HepG2 (cell line): ENCODE data around the gene LIM2. TPM values are rescaled to one million over a fixed set of nuclear protein-coding genes. Genes with fewer than 3 reads are reported as not detected.
A peak's percentile ranks its signal among the peaks of the same experiment; 100 is the strongest.

Experiments
- AGO2 ChIP-seq: fragments of 200-400 bp; formaldehyde crosslinking; optimal IDR thresholded peaks from 2 replicates; pipeline ENCODE3; 2017; ENCODE audit warnings: mild to moderate bottlenecking, low read depth, low read length, moderate library complexity
- ARNTL ChIP-seq: sonication (generic); formaldehyde crosslinking; IDR thresholded peaks from 2 replicates; pipeline ENCODE4 v1.4.0; 2020; ENCODE audit warnings: mild to moderate bottlenecking, missing genetic modification reagents
- ATF7-NPFF ChIP-seq: sonication (generic); formaldehyde crosslinking; IDR thresholded peaks from 2 replicates; pipeline ENCODE4 v1.8.1; 2023; ENCODE audit warnings: mild to moderate bottlenecking, low read depth, missing genetic modification reagents, moderate library complexity
- HNRNPK ChIP-seq: fragments of 200-400 bp; formaldehyde crosslinking; IDR thresholded peaks from 2 replicates; pipeline ENCODE4 v1.6.1; 2018; ENCODE audit warnings: low read length, low read depth, moderate library complexity, mild to moderate bottlenecking; ENCODE audit not compliant: poor library complexity, severe bottlenecking
- HOXA3 ChIP-seq: sonication (generic); formaldehyde crosslinking; IDR thresholded peaks from 2 replicates; pipeline ENCODE4 v1.5.0; 2020; ENCODE audit warnings: missing genetic modification reagents
- KLF16 ChIP-seq, 2 experiments: sonication (generic) in 1 of 2; formaldehyde crosslinking in 1 of 2; IDR thresholded peaks; 2 replicates each; pipeline versions ENCODE4 v1.6.1 to v1.8.0; 2016 to 2023; ENCODE audit warnings: missing genetic modification reagents in 2 of 2, missing compliant biosample characterization in 1 of 2
- LCORL ChIP-seq, 2 experiments: fragments of 450-650 bp in 1 of 2; sonication (generic) in 1 of 2; formaldehyde crosslinking in 1 of 2; IDR thresholded peaks; 2 replicates each; pipeline versions ENCODE4 v1.5.0 to v1.6.1; 2017 to 2020; ENCODE audit warnings: antibody characterized with exemption in 1 of 2, missing genetic modification reagents in 1 of 2
- MYC ChIP-seq: sonication (generic); formaldehyde crosslinking; IDR thresholded peaks from 2 replicates; pipeline ENCODE4 v1.9.0; 2021; ENCODE audit warnings: missing genetic modification reagents, borderline replicate concordance
- NR2C2 ChIP-seq: sonication (generic); formaldehyde crosslinking; IDR thresholded peaks from 2 replicates; pipeline ENCODE4 v1.4.0; 2020; ENCODE audit warnings: missing genetic modification reagents, mild to moderate bottlenecking, moderate library complexity, borderline replicate concordance
- POLR2G ChIP-seq: fragments of 200-400 bp; formaldehyde crosslinking; IDR thresholded peaks from 2 replicates; pipeline ENCODE4 v1.6.1; 2018; ENCODE audit warnings: mild to moderate bottlenecking, low read depth, low read length, moderate library complexity
- TCF7L2 ChIP-seq: IDR thresholded peaks from 2 replicates; pipeline ENCODE4 v1.6.1; 2011; ENCODE audit warnings: mild to moderate bottlenecking, low read depth, low read length, moderate library complexity
- TMF1 ChIP-seq: sonication (generic); formaldehyde crosslinking; IDR thresholded peaks from 2 replicates; pipeline ENCODE4 v1.8.1; 2022; ENCODE audit warnings: low read depth, missing genetic modification reagents
- ZNF451 ChIP-seq: sonication (generic); formaldehyde crosslinking; IDR thresholded peaks from 2 replicates; pipeline ENCODE4 v1.5.0; 2020; ENCODE audit warnings: mild to moderate bottlenecking, missing genetic modification reagents
- ZNF713 ChIP-seq: sonication (generic); formaldehyde crosslinking; IDR thresholded peaks from 2 replicates; pipeline ENCODE4 v1.4.0; 2020; ENCODE audit warnings: mild to moderate bottlenecking, missing genetic modification reagents
- ZNF766 ChIP-seq: sonication (generic); formaldehyde crosslinking; IDR thresholded peaks from 2 replicates; pipeline ENCODE4 v1.5.0; 2020; ENCODE audit warnings: missing genetic modification reagents, borderline replicate concordance
- ZNF850 ChIP-seq: sonication (generic); formaldehyde crosslinking; conservative IDR thresholded peaks from 2 replicates; pipeline ENCODE4 v1.9.0; 2021; ENCODE audit warnings: mild to moderate bottlenecking, missing genetic modification reagents
- polyA plus RNA-seq, 8 experiments: library from polyadenylated mRNA; depleted of rRNA in 3 of 8; stranded (reverse) in 7 of 8; unstranded in 1 of 8; fragments of >200 nt; fragmentation: Illumina TruSeq in 4 of 8; extraction: Trizol in 4 of 8; gene quantifications; 2 replicates each; pipeline versions ENCODE4 v1.2.1 to v1.2.3, GENCODE V29; 2011 to 2016; ENCODE audit warnings: low read depth in 4 of 8, missing spikeins in 1 of 8, mixed read lengths in 1 of 8; ENCODE audit not compliant: insufficient read depth in 1 of 8
- total RNA-seq, 5 experiments: library from RNA; depleted of rRNA; stranded (reverse); fragments of >200 nt; fragmentation: Illumina TruSeq; extraction: Trizol; gene quantifications; 2 replicates each; pipeline ENCODE4 v1.2.3, GENCODE V29; 2016; ENCODE audit warnings: low read depth in 1 of 5
- TF ChIP-seq, protein P1 (sequence below), 2 experiments: sonication (generic) in 1 of 2; formaldehyde crosslinking in 1 of 2; IDR thresholded peaks; 2 replicates each; pipeline versions ENCODE4 v1.5.1 to v1.6.1; 2011 to 2020; ENCODE audit warnings: borderline replicate concordance in 1 of 2, low read depth in 1 of 2, low read length in 1 of 2, mild to moderate bottlenecking in 1 of 2, missing genetic modification reagents in 1 of 2, moderate library complexity in 1 of 2
- TF ChIP-seq, protein P2 (sequence below): sonication (generic); formaldehyde crosslinking; IDR thresholded peaks from 2 replicates; pipeline ENCODE4 v1.4.0; 2020; ENCODE audit warnings: low read depth, mild to moderate bottlenecking, missing genetic modification reagents
- TF ChIP-seq, protein P3 (sequence below): sonication (generic); formaldehyde crosslinking; IDR thresholded peaks from 2 replicates; pipeline ENCODE4 v1.4.0; 2020; ENCODE audit warnings: missing genetic modification reagents

Gene LIM2
- total and polyA plus RNA-seq, 2 of the 13 experiments (the other 11 are each of a cell fraction or from before 2014, with no cell fraction given): 1.3 TPM; not detected in 1

DNA sequence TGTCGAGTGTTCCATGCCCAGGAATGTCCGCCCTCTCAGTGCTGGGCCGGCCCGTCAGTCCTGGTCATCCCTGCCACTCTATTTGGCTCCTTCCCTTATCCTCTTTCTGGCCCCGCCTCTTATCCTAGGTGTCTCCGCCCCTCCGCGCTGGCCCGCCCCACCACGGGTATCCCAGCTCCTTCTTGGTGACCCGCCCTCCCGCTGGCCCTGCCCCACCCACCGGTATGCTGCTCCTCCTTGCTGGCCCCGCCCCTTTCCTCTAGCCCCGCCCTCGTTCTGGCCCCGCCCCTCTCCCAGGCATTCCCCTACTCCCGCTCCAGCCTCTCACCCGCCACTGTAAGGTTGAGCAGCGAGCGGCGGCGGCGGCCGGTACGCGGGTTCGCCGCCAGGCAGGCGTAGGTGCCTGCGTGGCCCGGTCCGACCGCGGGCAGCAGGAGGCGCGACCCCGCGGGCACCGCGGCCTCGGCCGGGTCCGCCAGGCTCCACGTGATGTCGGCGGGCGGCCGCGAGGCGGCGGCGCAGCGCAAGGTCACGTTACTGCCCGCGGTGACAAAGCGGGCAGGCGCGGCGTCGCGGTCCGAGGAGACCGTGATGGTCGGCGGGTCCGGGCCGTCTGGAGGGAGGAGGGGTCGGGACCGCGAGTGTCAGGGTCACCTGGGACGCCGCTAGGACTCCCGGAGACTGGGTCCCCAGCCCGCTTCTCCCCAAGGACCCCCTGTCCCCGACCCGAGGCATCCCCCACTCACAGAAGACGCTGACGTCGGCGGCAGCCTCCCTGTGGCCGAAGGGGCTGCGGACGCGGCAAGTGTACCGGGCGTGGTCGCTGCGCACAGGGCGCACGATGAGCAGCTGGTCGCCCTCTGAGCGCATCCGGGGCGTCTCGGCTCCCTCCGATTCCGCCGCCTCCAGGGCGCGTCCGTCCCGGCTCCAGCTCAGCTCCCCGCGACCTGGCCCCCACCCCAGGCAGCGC lies 47.8 kb downstream of the LIM2 start (continued):
- TF ChIP-seq, protein P1, sequence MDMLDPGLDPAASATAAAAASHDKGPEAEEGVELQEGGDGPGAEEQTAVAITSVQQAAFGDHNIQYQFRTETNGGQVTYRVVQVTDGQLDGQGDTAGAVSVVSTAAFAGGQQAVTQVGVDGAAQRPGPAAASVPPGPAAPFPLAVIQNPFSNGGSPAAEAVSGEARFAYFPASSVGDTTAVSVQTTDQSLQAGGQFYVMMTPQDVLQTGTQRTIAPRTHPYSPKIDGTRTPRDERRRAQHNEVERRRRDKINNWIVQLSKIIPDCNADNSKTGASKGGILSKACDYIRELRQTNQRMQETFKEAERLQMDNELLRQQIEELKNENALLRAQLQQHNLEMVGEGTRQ (IDR thresholded peaks at IDR 0.05; ENCODE audit: low read depth, low read length): peak; percentile 49; the same call in 1 of the 2 replicates
- TF ChIP-seq, protein P1 (CRISPR knock-in tag; IDR thresholded peaks at IDR 0.05; ENCODE audit: borderline replicate concordance): no peak
- no peak for TF ChIP-seq LCORL (IDR thresholded peaks at IDR 0.05)
- TF ChIP-seq LCORL (CRISPR knock-in tag; IDR thresholded peaks at IDR 0.05): 0 out of 2 replicates have a peak, but pooled peaks have one; percentile 22
- no peak for TF ChIP-seq KLF16 (CRISPR knock-in tag; IDR thresholded peaks at IDR 0.05)
- TF ChIP-seq HNRNPK: peak; percentile 56
- TF ChIP-seq ATF7-NPFF: peak; percentile 72; the same call in 1 of the 2 replicates
- TF ChIP-seq ZNF713 (CRISPR knock-in tag): no peak
- TF ChIP-seq ZNF850 (CRISPR knock-in tag): no peak
- TF ChIP-seq POLR2G: peak; percentile 46; the same call in 1 of the 2 replicates
- 0 out of 2 replicates have a peak, but pooled peaks have one; percentile 30 for TF ChIP-seq ZNF451 (CRISPR knock-in tag)
- peak; percentile 47; the same call in 1 of the 2 replicates for TF ChIP-seq NR2C2
- TF ChIP-seq, protein P2, sequence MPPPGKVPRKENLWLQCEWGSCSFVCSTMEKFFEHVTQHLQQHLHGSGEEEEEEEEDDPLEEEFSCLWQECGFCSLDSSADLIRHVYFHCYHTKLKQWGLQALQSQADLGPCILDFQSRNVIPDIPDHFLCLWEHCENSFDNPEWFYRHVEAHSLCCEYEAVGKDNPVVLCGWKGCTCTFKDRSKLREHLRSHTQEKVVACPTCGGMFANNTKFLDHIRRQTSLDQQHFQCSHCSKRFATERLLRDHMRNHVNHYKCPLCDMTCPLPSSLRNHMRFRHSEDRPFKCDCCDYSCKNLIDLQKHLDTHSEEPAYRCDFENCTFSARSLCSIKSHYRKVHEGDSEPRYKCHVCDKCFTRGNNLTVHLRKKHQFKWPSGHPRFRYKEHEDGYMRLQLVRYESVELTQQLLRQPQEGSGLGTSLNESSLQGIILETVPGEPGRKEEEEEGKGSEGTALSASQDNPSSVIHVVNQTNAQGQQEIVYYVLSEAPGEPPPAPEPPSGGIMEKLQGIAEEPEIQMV (CRISPR knock-in tag): peak; percentile 44; the same call in 1 of the 2 replicates
- TF ChIP-seq AGO2: peak; percentile 76
- TF ChIP-seq, protein P3, sequence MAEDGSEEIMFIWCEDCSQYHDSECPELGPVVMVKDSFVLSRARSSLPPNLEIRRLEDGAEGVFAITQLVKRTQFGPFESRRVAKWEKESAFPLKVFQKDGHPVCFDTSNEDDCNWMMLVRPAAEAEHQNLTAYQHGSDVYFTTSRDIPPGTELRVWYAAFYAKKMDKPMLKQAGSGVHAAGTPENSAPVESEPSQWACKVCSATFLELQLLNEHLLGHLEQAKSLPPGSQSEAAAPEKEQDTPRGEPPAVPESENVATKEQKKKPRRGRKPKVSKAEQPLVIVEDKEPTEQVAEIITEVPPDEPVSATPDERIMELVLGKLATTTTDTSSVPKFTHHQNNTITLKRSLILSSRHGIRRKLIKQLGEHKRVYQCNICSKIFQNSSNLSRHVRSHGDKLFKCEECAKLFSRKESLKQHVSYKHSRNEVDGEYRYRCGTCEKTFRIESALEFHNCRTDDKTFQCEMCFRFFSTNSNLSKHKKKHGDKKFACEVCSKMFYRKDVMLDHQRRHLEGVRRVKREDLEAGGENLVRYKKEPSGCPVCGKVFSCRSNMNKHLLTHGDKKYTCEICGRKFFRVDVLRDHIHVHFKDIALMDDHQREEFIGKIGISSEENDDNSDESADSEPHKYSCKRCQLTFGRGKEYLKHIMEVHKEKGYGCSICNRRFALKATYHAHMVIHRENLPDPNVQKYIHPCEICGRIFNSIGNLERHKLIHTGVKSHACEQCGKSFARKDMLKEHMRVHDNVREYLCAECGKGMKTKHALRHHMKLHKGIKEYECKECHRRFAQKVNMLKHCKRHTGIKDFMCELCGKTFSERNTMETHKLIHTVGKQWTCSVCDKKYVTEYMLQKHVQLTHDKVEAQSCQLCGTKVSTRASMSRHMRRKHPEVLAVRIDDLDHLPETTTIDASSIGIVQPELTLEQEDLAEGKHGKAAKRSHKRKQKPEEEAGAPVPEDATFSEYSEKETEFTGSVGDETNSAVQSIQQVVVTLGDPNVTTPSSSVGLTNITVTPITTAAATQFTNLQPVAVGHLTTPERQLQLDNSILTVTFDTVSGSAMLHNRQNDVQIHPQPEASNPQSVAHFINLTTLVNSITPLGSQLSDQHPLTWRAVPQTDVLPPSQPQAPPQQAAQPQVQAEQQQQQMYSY (CRISPR knock-in tag): no peak
- 0 out of 2 replicates have a peak, but pooled peaks have one; percentile 10 for TF ChIP-seq MYC (CRISPR knock-in tag)
- no peak for TF ChIP-seq TCF7L2
- TF ChIP-seq TMF1 (CRISPR knock-in tag): peak; percentile 77; the same call in 1 of the 2 replicates
- no peak for TF ChIP-seq ZNF766 (CRISPR knock-in tag)
- TF ChIP-seq HOXA3 (CRISPR knock-in tag): peak; percentile 71
- peak; percentile 43; the same call in 1 of the 2 replicates for TF ChIP-seq ARNTL
